ENCODE measurements around the gene RBL2. TPM values are rescaled to one million over a fixed set of nuclear protein-coding genes. Genes with fewer than 3 reads are reported as not detected.
A peak's percentile ranks its signal among the peaks of the same experiment; 100 is the strongest.

Gene RBL2
- total and polyA plus RNA-seq, 2 donors (not counting 1 experiment from before 2014, with no cell fraction given) = 70.7 to 171 TPM

GRCh38 chr16:53518550-53519416, 84.5 kb downstream of the RBL2 start:
- peak overlapping the region; percentile 83 for H3K4me3 Mint-ChIP-seq
- Histone ChIP-seq H3K36me3 (replicated peaks in 1 of 2; ENCODE audit: control extremely low read depth in 1 of 2, control insufficient read depth in 1 of 2, extremely low read depth in 1 of 2, insufficient read depth in 2 of 2, low read length in 1 of 2) (no peaks in the 10 kb centered on the region), H2AFZ (ENCODE audit: insufficient read depth, low read depth, low read length, poor library complexity, severe bottlenecking) (peak overlapping the region; percentile 55), H4K20me1 (ENCODE audit: control insufficient read depth, insufficient read depth, low read length, poor library complexity, severe bottlenecking) (no peaks in the 10 kb centered on the region), H3K4me1 (ENCODE audit: control insufficient read depth in 2 of 2, insufficient read depth in 2 of 2, low read length in 2 of 2) (peaks cover 42 to 44% of the 10 kb centered on the region in 2 donors), H3K79me2 (ENCODE audit: control insufficient read depth, insufficient read depth, low read length) (no peaks in the 10 kb centered on the region), H3K9ac (ENCODE audit: low read length) (peak overlapping the region; percentile 57), H3K4me2 (replicated peaks; ENCODE audit: low read depth, low read length, poor library complexity, severe bottlenecking) (peak overlapping the region; percentile 72), H3K27ac (ENCODE audit: low read length in 2 of 2) (peak overlapping the region; percentile 79 to 87), H3K9me3 (ENCODE audit: control extremely low read depth in 1 of 3, control insufficient read depth in 2 of 3, insufficient read depth in 1 of 3, low read length in 2 of 3) (peaks cover 0 to 13% (median 5%) of the 10 kb centered on the region in 3 donors), H3K27me3 (replicated peaks in 1 of 4; ENCODE audit: control extremely low read depth in 1 of 4, control insufficient read depth in 3 of 4, insufficient read depth in 4 of 4, low read length in 3 of 4) (no peaks in the 10 kb centered on the region), H3K4me3 (ENCODE audit: control extremely low read depth in 1 of 5, extremely low read depth in 1 of 5, insufficient read depth in 1 of 5, low read depth in 2 of 5, low read length in 4 of 5) (peak overlapping the region; percentile 19 to 57 (median 24))
- POLR2A ChIA-PET = interaction anchor here (1.6 to 2.2 kb wide), 2 partner anchors 15 to 185 kb away, joined by 7 to 25 read pairs; partner anchors contain the start of genes AKTIP, FTO and RPGRIP1L
- no peak for TF ChIP-seq EZH2 (IDR thresholded peaks at IDR 0.05; ENCODE audit: borderline replicate concordance, insufficient read depth, low read depth, low read length, poor library complexity, severe bottlenecking)
- TF ChIP-seq, protein P1, sequence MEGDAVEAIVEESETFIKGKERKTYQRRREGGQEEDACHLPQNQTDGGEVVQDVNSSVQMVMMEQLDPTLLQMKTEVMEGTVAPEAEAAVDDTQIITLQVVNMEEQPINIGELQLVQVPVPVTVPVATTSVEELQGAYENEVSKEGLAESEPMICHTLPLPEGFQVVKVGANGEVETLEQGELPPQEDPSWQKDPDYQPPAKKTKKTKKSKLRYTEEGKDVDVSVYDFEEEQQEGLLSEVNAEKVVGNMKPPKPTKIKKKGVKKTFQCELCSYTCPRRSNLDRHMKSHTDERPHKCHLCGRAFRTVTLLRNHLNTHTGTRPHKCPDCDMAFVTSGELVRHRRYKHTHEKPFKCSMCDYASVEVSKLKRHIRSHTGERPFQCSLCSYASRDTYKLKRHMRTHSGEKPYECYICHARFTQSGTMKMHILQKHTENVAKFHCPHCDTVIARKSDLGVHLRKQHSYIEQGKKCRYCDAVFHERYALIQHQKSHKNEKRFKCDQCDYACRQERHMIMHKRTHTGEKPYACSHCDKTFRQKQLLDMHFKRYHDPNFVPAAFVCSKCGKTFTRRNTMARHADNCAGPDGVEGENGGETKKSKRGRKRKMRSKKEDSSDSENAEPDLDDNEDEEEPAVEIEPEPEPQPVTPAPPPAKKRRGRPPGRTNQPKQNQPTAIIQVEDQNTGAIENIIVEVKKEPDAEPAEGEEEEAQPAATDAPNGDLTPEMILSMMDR (IDR thresholded peaks at IDR 0.05) = no peak
- peaks cover 46% of the 10 kb centered on the region for H3K4me1 Mint-ChIP-seq
- DNase-seq (peak; percentile 84), ATAC-seq (ENCODE audit: low read depth) (peak; percentile 89)
- H3K27me3 Mint-ChIP-seq = no peaks in the 10 kb centered on the region
- H3K27ac Mint-ChIP-seq = peak overlapping the region; percentile 88
- intact Hi-C loops (cut with micrococcal nuclease) = loop anchor here (1.0 to 5.0 kb wide), 4 partner anchors 8 to 184 kb away; partner anchors contain the start of genes AKTIP, FTO and RPGRIP1L
- 15% methylated on average over 13 of the region's 19 CpGs for WGBS (ENCODE audit: insufficient coverage)
- CTCF ChIA-PET = interaction anchor here (0.5 to 1.5 kb wide), 6 partner anchors 9 to 37 kb away, joined by 3 to 6 read pairs (median 4); no protein-coding TSS in a partner anchor
- H3K9me3 Mint-ChIP-seq (ENCODE audit: insufficient read depth) = no peaks in the 10 kb centered on the region

All from B cell (primary cell).